Cardiac fibroblast (primary cell): ENCODE data around the gene XYLB.

Experiments
- DNase-seq, 2 donors: peaks; one replicate each; pipeline versions ENCODE4 v3.0.0 to v3.0.0-alpha.2; 2010; ENCODE audit warnings: low read depth in 2 of 2
- H3K4me3 ChIP-seq, 2 donors: replicated peaks in 1 of 2; 1 replicate in 1 of 2; 2 replicates in 1 of 2; pipeline ENCODE4 v1.5.1; 2011; ENCODE audit warnings: low read depth in 2 of 2, low read length in 2 of 2, mild to moderate bottlenecking in 2 of 2, moderate library complexity in 1 of 2
- TF ChIP-seq, protein P1 (sequence below): IDR thresholded peaks from one replicate; pipeline ENCODE4 v1.5.1; 2011; ENCODE audit warnings: low read depth, mild to moderate bottlenecking, low read length, inconsistent platforms

XYLB gene

DNA sequence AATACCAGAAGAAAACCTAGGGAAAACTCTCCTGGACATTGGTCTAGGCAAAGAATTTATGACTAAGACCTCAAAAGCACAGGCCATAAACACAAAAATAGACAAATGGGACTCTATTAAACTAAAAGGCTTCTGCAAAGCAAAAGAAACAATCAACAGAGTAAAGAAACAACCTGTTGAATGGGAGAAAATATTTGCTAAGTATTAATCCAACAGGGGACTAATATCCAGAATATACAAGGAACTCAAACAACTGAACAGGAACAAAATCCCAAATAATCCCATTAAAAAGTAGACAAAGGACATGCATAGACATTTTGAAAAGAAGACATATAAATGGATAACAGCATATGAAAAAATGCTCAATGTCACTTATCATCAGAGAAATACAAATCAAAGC lies 100.2 kb downstream of the XYLB start:
- TF ChIP-seq, protein P1, sequence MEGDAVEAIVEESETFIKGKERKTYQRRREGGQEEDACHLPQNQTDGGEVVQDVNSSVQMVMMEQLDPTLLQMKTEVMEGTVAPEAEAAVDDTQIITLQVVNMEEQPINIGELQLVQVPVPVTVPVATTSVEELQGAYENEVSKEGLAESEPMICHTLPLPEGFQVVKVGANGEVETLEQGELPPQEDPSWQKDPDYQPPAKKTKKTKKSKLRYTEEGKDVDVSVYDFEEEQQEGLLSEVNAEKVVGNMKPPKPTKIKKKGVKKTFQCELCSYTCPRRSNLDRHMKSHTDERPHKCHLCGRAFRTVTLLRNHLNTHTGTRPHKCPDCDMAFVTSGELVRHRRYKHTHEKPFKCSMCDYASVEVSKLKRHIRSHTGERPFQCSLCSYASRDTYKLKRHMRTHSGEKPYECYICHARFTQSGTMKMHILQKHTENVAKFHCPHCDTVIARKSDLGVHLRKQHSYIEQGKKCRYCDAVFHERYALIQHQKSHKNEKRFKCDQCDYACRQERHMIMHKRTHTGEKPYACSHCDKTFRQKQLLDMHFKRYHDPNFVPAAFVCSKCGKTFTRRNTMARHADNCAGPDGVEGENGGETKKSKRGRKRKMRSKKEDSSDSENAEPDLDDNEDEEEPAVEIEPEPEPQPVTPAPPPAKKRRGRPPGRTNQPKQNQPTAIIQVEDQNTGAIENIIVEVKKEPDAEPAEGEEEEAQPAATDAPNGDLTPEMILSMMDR = no peak
- no peak for DNase-seq
- no peak overlapping the region for H3K4me3 ChIP-seq

- TF ChIP-seq, protein P1 = no peak
- H3K4me3 ChIP-seq = no peak overlapping the region
- DNase-seq = no peak
Observed at GRCh38 chr3:38450853-38451252, 104.3 kb downstream of the XYLB start.

- TF ChIP-seq, protein P1 = no peak
- DNase-seq = peak; percentile 74 to 82
- H3K4me3 ChIP-seq = peak within 1 kb of the TSS; percentile 66 to 82
Observed at GRCh38 chr3:38453075-38453912, 106.7 kb downstream of the XYLB start, which contains the start of gene ACVR2B. Gene ACVR2B (plus strand): TSS chr3:38453890. CDS start chr3:38454323, 433 bp downstream.

DNA sequence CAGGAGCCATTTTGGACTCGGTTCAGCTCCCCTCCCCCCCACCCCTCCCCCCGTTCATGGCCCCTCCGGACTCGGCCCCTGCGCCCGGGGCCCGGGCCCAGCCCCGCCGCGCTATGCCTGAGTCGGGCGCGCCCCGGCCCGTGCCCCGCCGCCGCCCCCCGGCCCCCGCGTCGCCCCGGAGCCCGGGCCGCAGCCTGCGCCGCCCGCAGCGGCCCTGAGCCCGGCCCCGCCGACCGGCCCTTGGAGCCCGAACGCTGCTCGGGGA lies 107.3 kb downstream of the XYLB start:
- peak overlapping the region; percentile 66 to 82 for H3K4me3 ChIP-seq
- TF ChIP-seq, protein P1 = no peak
- no peak for DNase-seq

DNA sequence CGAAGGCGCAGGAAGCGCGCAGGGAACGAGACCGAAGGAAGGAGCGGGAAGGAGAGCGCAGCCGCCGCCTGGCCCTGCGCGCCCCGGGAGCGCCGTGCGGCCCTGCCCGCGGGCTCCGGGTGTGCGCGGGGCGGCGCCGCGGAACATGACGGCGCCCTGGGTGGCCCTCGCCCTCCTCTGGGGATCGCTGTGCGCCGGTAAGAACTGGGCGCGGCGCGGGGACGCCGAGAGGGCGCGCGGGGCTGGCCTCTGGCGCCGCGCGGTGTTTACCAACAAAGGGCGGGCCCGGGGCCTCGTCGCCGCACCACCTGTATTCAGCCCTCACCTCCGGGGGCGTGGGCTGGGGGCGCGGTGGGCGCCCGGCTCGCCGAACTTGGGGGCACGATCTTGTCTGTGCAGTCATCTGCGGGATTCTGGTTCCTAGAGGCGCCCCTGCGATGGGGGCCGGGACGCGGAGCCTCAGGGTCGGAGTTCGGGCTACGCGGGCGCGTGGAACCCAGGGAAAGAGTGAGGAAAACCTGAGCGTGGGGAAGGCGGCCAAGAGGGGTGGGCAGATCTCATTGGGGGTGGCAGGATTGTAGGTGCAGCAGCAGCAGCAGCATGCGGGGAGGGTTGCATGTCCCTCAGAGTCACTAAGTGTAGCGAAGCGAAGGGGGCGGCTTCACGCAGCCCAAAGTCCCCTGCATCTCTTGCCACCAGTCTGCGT lies 107.7 kb downstream of the XYLB start:
- peak overlapping the region; percentile 66 to 82 for H3K4me3 ChIP-seq
- TF ChIP-seq, protein P1 = no peak
- DNase-seq = peak in 1 of 2 donors; percentile 16

DNA sequence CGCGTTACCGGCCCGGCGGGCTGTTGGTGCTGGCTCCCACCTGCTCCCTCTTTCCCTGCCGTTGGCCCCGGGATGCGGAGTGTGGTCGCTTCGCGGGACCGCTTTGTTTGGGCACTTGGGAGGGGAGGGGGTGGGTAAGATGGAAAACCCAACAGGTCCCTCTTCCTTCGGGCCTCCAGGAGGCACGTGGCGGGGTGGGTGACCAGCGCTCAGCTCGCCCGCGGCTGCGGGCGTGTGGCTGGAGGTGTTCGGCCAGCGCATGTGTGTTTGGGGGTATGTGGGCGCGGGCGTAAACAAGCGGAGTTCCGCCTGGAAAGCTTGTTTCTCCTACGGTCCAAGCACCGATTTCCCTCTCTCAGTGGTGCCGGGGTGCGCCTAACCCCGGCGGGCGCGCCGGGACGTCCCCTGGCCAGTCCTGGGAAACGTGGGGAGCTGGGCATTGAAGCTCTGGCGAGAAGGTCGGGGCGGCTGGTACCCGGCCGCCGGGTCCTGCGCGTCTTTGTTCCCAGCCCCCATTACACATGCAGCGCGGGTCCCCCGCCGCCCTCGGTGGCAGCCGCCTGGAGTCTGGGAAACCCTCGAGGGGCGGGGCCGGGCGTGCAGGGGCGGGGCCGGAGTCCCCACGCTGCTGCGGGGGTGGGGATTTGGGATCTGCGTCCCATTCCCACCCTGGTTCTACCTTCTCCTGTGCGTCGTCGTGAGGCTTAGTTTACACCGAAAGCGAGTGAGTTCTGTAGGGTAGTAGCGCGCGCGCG lies 108.5 kb downstream of the XYLB start:
- DNase-seq = peak; percentile 32 to 49
- TF ChIP-seq, protein P1 = no peak
- H3K4me3 ChIP-seq = peak overlapping the region; percentile 66 to 82
